ENCODE data around the gene EVL. TPM values are rescaled to one million over a fixed set of nuclear protein-coding genes. Genes with fewer than 3 reads are reported as not detected.

EVL gene
- total RNA-seq, 2 experiments from 2014 or later, result 660 to 678 TPM

GRCh38 chr14:100106250-100107112 is 41.3 kb downstream of the EVL start:
- Histone ChIP-seq H3K36me3 (ENCODE audit: insufficient read depth, low read length) (peaks cover 97% of the 10 kb centered on the region), H3K4me3 (ENCODE audit: low read length) (no peak overlapping the region), H3K27me3 (ENCODE audit: control insufficient read depth in 1 of 2, insufficient read depth in 2 of 2, low read length in 2 of 2) (no peaks in the 10 kb centered on the region), H3K9me3 (ENCODE audit: control insufficient read depth in 1 of 2, insufficient read depth in 1 of 2, low read length in 2 of 2) (no peaks in the 10 kb centered on the region), H3K4me1 (ENCODE audit: insufficient read depth, low read length) (peaks cover 88% of the 10 kb centered on the region), H3K27ac (ENCODE audit: low read depth in 1 of 2, low read length in 2 of 2) (peak overlapping the region; percentile 70 to 85)
- peak overlapping the region; percentile 98 for H3K27ac Mint-ChIP-seq
- H3K9me3 Mint-ChIP-seq, result no peaks in the 10 kb centered on the region
- ChIA-PET POLR2A (interaction anchor here (0.5 to 49.3 kb wide), 10 partner anchors 9 to 1089 kb away, joined by 3 to 1638 read pairs (median 4); partner anchors contain the start of gene EVL), CTCF (interaction anchor here (0.9 to 34.3 kb wide), 9 partner anchors 10 to 123 kb away, joined by 3 to 1090 read pairs (median 7); partner anchors contain the start of gene EVL)
- ATAC-seq (ENCODE audit: poor library complexity) (peak; percentile 80), DNase-seq (peak in 11 of 14 experiments; percentile 28 to 87 (median 53))
- TF ChIP-seq, protein P1, sequence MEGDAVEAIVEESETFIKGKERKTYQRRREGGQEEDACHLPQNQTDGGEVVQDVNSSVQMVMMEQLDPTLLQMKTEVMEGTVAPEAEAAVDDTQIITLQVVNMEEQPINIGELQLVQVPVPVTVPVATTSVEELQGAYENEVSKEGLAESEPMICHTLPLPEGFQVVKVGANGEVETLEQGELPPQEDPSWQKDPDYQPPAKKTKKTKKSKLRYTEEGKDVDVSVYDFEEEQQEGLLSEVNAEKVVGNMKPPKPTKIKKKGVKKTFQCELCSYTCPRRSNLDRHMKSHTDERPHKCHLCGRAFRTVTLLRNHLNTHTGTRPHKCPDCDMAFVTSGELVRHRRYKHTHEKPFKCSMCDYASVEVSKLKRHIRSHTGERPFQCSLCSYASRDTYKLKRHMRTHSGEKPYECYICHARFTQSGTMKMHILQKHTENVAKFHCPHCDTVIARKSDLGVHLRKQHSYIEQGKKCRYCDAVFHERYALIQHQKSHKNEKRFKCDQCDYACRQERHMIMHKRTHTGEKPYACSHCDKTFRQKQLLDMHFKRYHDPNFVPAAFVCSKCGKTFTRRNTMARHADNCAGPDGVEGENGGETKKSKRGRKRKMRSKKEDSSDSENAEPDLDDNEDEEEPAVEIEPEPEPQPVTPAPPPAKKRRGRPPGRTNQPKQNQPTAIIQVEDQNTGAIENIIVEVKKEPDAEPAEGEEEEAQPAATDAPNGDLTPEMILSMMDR (IDR thresholded peaks at IDR 0.05), result no peak
- H3K4me1 Mint-ChIP-seq (ENCODE audit: low read depth), result peaks cover 84% of the 10 kb centered on the region
- intact Hi-C loops (cut with DNase I, micrococcal nuclease), result no loop called here
- H3K27me3 Mint-ChIP-seq, result no peaks in the 10 kb centered on the region
- H3K4me3 Mint-ChIP-seq, result peak overlapping the region; percentile 81
- peaks cover 98% of the 10 kb centered on the region for H3K36me3 Mint-ChIP-seq (ENCODE audit: low read depth)

DNA sequence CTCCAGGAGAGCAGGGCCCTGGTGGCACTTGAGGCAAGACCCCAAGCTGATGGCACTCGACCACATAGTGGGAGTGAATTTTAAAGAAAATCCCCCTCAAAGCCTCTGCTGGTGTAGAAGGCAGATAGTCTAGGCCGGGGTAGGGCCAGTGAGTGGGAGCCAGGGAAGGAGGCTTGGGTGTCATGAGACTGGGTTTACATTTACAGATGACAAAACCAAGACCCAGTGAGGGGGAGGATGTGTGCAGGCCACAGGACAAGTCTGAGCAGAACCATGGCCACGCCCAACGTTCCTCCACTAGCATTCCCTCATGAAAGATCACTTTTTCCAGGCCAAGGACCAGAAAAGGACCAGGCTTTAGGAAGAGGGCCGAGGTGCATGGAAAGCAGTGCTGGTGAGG is 42.0 kb downstream of the EVL start:
- CTCF ChIA-PET, result interaction anchor here (0.9 to 34.3 kb wide), 8 partner anchors 7 to 125 kb away, joined by 3 to 1090 read pairs (median 13); partner anchors contain the start of gene EVL
- intact Hi-C loops (cut with DNase I, micrococcal nuclease), result no loop called here
- Histone ChIP-seq H3K9me3 (ENCODE audit: control insufficient read depth in 1 of 2, insufficient read depth in 1 of 2, low read length in 2 of 2) (no peaks in the 10 kb centered on the region), H3K4me3 (ENCODE audit: low read length) (no peak overlapping the region), H3K27me3 (ENCODE audit: control insufficient read depth in 1 of 2, insufficient read depth in 2 of 2, low read length in 2 of 2) (no peaks in the 10 kb centered on the region), H3K36me3 (ENCODE audit: insufficient read depth, low read length) (peaks cover 97% of the 10 kb centered on the region), H3K27ac (ENCODE audit: low read depth in 1 of 2, low read length in 2 of 2) (peak overlapping the region; percentile 70 to 85), H3K4me1 (ENCODE audit: insufficient read depth, low read length) (peaks cover 88% of the 10 kb centered on the region)
- H3K4me1 Mint-ChIP-seq (ENCODE audit: low read depth), result peaks cover 80% of the 10 kb centered on the region
- peak in 2 of 14 experiments; percentile 33 to 36 for DNase-seq
- peak overlapping the region; percentile 11 for H3K4me3 Mint-ChIP-seq
- peaks cover 98% of the 10 kb centered on the region for H3K36me3 Mint-ChIP-seq (ENCODE audit: low read depth)
- no peaks in the 10 kb centered on the region for H3K27me3 Mint-ChIP-seq
- POLR2A ChIA-PET, result interaction anchor here (1.0 to 49.3 kb wide), 4 partner anchors 11 to 45 kb away, joined by 3 to 1638 read pairs (median 106); partner anchors contain the start of gene EVL
- H3K27ac Mint-ChIP-seq, result peak overlapping the region; percentile 98
- no peak for ATAC-seq (ENCODE audit: poor library complexity)
- H3K9me3 Mint-ChIP-seq, result no peaks in the 10 kb centered on the region
- TF ChIP-seq, protein P1 (IDR thresholded peaks at IDR 0.05), result no peak

DNA sequence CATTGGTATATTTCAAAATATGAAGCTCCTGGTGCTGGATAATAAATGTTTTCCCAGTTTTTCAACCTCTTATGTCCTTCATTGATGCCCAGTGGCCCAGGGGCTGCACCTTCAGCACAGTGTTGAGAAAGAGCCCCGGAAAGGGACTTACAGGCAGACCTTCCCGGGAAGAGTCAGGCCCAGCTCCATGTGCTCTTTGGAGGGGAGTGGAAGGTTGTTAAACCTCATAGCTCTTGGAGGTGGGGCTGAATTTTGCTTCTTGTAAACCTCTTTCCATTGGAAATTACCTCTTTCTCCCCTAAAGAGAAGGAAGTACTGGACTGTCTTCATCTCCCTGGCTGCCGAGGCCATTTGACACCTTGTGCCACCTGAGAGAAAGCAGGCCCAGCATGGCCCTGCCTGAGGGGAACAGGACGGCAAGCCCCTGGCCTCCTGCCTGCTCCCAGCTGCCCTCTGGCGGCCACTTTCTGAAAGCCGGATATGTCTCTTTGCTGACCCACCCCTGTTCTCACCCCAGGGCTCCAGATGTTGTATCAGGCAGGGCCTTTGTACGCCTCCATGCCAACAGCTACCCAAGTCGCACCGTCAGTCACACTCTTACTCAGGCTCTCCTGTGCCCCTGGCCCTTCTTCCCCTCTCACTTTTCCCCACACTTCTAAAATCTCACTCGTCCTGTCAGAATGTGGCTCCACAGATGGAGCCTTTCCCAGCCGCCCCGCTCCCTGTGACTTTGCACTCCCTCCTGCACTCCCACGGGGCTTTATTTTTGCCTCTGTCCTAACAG is 43.0 kb downstream of the EVL start:
- TF ChIP-seq, protein P1 (IDR thresholded peaks at IDR 0.05), result peak; percentile 93
- POLR2A ChIA-PET, result interaction anchor here (1.0 to 49.3 kb wide), 7 partner anchors 9 to 85 kb away, joined by 3 to 1638 read pairs (median 5); partner anchors contain the start of gene EVL
- CTCF ChIA-PET, result interaction anchor here (0.6 to 34.3 kb wide), 15 partner anchors 8 to 139 kb away, joined by 3 to 1090 read pairs (median 6); partner anchors contain the start of gene EVL
- DNase-seq, result peak; percentile 80 to 92 (median 86)
- no peaks in the 10 kb centered on the region for H3K27me3 Mint-ChIP-seq
- peak overlapping the region; percentile 49 to 85 for H3K27ac ChIP-seq (ENCODE audit: low read depth in 1 of 2, low read length in 2 of 2)
- H3K9me3 ChIP-seq (ENCODE audit: control insufficient read depth in 1 of 2, insufficient read depth in 1 of 2, low read length in 2 of 2), result no peaks in the 10 kb centered on the region
- H3K9me3 Mint-ChIP-seq, result no peaks in the 10 kb centered on the region
- H3K4me3 Mint-ChIP-seq, result peak overlapping the region; percentile 69
- H3K4me1 ChIP-seq (ENCODE audit: insufficient read depth, low read length), result peaks cover 87% of the 10 kb centered on the region
- peaks cover 98% of the 10 kb centered on the region for H3K36me3 Mint-ChIP-seq (ENCODE audit: low read depth)
- H3K27ac Mint-ChIP-seq, result peak overlapping the region; percentile 98
- peaks cover 97% of the 10 kb centered on the region for H3K36me3 ChIP-seq (ENCODE audit: insufficient read depth, low read length)
- no peaks in the 10 kb centered on the region for H3K27me3 ChIP-seq (ENCODE audit: control insufficient read depth in 1 of 2, insufficient read depth in 2 of 2, low read length in 2 of 2)
- no peak overlapping the region for H3K4me3 ChIP-seq (ENCODE audit: low read length)
- intact Hi-C loops (cut with DNase I, micrococcal nuclease), result loop anchor here (1.0 to 2.0 kb wide), 5 partner anchors 36 to 126 kb away; no protein-coding TSS in a partner anchor
- ATAC-seq (ENCODE audit: poor library complexity), result peak; percentile 45
- peaks cover 80% of the 10 kb centered on the region for H3K4me1 Mint-ChIP-seq (ENCODE audit: low read depth)
